PC-3 (cell line): ENCODE measurements around the gene CHD1.

Source experiments
- EZH2 ChIP-seq: fragments of 300-600 bp; sonication (generic); IDR thresholded peaks from one replicate; pipeline ENCODE4 v1.6.1; 2017; ENCODE audit warnings: antibody characterized with exemption, mild to moderate bottlenecking, low read length; ENCODE audit not compliant: unreplicated experiment
- TF ChIP-seq, protein P1 (sequence below): fragments of 300-600 bp; sonication (generic); conservative IDR thresholded peaks from 2 replicates; pipeline ENCODE4 v1.5.1; 2017; ENCODE audit warnings: antibody characterized with exemption, low read depth, mild to moderate bottlenecking, low read length

DNA sequence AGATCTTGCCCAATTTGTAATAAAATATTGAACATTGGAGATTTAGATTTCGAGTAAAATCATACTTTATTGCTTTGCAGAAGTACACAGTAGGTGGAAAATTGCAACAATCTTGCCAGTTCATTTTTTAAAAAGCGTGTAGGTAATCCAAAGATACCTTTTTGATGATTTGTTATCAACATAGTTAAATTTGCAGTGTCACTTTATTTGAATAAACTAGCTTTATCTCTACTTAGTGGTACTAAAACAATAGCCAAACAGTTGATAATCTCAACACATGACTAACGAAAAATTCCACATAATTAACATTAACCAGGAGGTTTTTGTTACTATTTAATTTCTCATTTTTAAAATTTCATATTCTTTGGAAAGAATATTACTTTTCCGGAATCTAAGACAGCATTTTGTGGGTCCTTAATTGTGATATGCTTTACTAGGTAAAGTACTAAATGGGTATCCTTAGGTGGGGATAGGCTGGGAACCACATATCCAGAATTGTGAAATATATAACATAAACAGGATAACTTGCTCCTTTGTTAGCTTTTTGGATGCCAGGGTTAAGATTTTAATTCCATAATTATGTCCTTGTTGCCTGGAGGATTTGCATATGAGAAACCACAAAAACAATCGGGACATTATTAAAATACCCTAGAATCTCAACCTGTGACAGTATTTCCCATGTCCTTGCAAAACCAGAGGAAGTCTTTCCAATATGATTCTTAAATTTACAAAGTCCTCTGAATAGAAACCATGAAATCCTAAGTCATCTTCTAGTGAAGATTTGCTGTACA is 2.4 kb upstream of the CHD1 start:
- TF ChIP-seq EZH2, result no peak
- TF ChIP-seq, protein P1, sequence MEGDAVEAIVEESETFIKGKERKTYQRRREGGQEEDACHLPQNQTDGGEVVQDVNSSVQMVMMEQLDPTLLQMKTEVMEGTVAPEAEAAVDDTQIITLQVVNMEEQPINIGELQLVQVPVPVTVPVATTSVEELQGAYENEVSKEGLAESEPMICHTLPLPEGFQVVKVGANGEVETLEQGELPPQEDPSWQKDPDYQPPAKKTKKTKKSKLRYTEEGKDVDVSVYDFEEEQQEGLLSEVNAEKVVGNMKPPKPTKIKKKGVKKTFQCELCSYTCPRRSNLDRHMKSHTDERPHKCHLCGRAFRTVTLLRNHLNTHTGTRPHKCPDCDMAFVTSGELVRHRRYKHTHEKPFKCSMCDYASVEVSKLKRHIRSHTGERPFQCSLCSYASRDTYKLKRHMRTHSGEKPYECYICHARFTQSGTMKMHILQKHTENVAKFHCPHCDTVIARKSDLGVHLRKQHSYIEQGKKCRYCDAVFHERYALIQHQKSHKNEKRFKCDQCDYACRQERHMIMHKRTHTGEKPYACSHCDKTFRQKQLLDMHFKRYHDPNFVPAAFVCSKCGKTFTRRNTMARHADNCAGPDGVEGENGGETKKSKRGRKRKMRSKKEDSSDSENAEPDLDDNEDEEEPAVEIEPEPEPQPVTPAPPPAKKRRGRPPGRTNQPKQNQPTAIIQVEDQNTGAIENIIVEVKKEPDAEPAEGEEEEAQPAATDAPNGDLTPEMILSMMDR, result no peak
